Pons (tissue), 1 donor: ENCODE data around the gene PTPRD.
"Not testable (repeated sequence)": the region's sequence is repeated elsewhere in the genome, so short reads cannot be mapped to it uniquely, and the experiment has no call there.

Experiments
- DNase-seq: peaks from one replicate; pipeline ENCODE4 v3.0.0-alpha.2; 2016; ENCODE audit warnings: low spot score

Gene PTPRD

DNA sequence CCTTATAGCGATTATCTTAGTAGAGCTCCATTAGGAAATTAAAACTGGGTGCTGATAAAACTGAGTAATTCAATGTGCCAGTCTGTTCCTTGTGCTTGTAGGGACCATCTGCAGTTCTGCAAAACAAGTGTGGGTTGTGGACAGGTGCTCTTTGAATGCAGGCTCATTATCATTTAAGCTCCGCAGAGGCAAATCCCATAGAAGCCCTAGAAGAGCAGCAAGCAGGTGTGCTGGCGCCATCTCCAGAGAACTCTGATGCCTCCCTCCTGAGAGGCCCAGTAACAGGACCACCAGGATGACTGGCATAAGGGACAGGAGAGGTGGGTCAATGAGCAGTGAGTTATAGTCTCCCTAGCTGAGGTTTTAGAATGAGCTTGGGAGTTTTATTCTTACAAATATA, 1470.8 kb downstream of the PTPRD start:
- DNase-seq = no peak

DNA sequence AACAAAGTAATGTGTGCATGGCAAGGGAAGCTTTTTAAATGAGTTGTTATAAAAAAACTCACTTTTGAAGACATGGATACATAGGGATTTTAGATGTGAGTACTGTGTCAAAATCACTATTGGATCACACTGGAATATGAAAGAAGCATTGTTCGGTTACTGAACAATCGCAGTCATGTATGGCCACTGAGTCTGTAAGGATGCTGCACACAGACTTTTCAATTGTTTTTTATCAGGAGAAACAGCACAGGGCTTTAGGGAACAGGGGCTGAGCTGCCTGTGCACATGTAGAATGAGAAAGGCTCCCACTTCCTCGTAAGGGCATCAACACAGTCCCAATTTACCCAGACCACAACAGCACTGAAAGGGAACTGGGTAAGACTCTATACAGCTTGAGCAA, 1479.3 kb downstream of the PTPRD start:
- peak; percentile 94 for DNase-seq

DNA sequence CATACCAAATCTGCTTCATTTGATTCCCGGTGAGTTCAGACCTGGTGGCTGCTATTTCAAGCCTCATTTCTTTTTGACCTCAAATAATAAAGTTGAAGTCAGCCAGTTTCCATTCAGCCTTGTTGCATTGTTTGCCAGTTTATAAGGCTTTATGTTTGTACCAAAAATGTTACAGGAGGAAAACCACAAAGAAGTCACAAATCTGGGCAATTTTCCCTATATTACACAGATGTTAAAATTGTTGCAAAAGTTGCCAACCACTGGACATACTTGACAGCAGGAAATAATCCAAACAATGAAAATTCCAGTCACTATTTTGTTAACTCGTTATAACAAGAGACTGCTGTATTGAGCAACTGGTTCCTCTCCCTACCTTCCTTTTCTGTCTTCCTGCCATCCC, 1488.2 kb downstream of the PTPRD start:
- no peak for DNase-seq

DNA sequence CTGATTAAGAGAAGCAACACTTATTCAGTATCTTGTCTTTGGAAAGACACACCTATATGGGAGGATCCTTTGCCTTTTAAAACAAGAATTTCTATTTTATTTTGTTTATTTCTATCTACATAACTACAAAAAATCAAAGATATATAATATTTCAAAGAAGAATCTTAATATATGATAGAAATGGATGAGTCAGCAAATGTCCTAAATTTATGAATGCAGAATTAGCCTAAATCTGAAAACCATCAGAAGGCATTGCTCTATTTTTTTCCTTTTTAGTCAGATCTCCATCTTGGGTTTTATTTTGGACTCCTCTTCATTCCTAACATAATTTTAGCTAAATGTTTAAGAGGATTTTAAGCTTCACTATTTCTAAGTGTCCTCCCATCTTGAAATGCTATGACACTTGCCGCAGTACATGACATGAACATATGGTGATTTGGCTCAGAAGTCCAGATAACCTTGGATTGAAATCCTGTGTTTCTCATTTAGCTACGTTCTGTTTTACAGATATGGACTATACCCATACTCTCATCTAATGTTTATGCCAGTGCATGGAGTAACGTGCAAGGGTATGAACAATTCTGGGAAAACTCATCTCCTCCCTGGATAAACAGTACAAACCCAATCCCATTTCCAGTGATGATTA, 1490.4 kb downstream of the PTPRD start:
- no peak for DNase-seq

DNA sequence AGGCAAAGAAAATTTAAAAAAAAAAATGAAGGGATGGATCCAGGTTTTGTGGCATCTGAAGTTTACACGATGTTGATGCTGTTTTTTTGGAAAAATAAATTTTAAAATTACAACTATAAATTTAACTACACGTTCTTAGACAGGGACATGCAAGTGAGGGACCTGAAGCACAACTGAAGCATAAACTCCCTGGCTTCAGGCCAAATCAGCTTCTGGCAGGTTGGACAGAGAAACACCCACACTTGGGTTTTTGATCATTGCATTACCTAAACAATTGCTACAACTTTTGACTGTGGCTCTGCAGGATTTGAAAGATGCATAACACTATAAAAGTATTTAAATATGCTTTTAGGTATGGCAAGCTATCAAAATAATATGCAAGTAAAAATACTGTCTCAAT, 1494.9 kb downstream of the PTPRD start:
- no peak for DNase-seq

DNA sequence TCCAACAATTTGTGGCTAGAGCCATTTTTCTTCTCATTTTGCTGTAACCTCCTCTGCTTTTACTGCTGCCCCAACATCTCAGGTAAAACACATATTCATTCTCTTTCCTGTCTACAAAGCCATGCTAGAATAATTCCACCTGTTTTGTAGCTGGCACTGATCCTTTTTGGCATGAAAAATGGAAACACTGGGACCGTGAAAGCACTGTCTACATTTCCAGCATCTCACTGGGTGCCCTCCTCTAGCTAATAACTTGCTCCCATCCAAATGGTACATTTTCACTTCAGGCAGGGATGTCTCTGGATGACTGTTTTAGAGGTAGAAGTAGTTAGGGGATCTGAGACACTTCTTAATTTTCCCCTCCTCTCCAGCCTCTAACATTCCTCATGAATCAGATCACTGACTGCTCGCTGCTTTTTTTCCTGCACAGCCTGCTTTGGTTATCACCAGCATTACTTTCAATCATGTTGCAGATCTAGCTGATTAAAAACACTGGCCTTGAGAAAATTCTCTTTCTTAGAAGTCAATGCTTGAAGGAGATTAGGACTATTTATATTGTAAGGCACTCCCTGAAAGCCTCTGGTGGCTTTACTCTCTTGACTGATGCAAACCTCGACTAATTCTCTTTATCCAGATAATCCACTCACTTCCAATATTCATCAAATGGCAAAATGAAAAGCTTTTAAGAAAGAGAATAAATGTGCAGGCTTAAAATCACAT, 1500.6 kb downstream of the PTPRD start:
- DNase-seq = no peak

DNA sequence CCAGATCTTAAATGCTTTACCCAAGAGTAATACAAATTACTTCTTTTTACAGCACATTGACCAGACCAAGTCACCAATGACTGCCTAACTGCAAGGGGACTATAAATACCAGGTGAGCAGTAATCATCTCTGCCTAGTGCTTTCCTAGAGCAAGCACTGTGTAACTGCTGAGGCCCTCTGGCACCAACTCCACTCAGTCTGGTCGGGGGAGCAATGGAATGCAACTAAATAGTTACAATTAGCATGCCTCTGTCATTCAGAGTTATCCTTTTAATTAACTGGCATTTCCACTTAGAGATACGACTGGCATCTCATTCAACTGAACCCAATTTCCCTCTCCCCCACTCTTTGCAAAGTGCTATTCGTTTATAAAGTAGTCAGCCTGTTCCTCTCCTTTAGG, 1504.2 kb downstream of the PTPRD start:
- DNase-seq = no peak

DNA sequence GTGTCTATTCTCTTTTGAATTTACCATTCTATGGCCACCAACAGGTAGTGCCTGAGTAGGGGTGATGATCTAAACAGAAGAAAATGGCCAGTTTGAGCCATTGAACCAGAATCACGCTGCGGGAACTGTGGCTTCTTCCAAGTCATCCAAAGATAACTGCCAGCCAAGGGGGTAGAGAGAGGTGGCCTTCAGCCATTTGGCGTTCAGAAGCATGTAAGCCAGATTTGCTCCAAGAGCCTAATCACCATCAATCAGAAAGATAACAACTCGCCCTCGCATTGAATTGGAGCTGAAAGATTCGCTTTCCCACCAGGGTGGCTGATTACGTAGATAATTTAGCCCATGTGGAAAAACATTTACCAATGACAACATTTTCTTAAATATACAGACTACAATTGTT, 1510.5 kb downstream of the PTPRD start:
- DNase-seq = no peak

DNA sequence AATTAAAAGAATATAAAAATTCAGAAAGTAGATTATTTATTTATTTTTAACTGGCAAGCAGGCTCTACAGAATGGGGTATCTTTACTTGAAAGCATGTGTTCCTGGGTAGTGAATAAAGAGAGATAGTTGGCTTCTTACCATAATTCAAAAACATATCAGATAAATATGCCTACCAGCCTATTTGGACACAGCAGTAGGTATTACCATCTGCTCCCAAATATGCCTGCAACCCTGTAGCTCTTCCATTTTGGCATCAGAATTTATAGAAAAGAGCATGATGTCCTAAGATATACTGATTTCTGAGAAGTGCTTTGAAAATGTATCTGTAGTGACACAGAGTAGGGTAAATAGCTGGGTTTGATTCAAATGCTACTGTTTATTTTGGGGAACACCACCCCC, 1512.7 kb downstream of the PTPRD start:
- peak; percentile 19 for DNase-seq

DNA sequence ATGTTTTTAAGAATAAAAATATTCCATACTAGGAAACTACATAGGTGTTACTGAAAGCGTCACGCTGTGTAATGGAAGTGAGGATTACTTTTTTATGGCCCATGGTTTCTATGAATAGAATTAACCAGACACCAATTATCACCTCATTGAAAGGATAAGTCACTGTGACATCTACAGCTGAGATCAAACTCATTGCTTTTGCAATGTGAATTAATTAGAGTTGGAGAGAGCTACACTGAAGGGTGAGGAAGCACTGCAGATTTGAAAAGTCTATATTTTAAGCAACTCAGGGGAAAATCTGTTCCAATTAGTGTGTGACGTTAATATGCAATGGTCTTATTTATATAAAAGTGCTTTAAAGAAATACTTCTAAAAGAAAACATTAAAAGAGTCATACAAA, 1513.2 kb downstream of the PTPRD start:
- DNase-seq = no peak

DNA sequence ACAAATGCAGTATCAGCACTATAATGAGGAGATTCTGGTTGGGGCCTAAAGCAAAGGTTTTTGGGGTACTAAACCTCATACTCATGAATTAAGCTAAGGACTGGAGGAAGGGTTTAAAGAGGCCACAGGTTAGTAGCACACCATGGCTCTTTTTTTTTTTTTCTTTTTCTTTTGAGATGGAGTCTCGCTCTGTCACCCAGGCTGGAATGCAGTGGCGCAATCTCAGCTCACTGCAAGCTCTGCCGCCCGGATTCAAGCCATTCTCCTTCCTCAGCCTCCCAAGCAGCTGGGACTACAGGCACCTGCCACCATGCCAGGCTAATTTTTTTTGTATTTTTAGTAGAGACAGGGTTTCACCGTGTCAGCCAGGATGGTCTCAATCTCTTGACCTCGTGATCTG, 1515.5 kb downstream of the PTPRD start:
- DNase-seq = not testable (repeated sequence)

DNA sequence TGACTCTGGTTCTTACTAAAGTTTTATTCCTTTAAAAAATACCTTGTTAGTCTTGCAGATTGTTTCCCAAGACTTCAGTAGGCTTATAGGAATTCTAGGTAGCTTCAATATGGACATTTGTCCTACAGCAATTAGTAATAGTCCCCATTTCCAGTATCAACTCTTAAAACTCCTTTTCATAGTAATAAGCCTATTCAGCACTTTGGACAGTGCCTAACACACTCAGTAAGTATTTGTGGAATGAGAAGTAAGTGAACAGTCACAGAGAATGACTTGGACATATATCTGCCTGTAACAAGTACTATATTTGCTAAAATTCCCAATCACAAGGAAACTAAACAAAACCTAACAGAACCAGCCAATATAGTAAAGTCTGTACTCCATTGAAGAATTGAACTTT, 1521.4 kb downstream of the PTPRD start:
- DNase-seq = no peak

DNA sequence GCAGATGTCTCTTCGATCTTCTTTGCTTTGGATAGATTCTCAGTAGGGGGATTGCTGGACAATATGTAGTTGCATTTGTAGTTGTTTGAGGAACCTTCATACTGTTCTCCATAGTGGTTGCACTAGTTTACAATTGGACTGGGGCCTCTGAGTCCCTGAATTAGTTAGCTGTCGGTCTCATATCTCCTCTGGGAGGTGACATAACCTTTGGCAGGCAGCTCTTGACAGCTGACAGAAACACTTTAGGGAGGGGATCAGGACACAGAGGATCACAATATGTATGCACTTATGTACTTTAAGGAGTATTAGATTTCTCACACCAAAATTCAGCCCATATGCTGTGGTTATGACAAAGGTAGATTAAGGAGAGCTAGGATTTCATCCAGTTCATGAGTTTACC, 1533.3 kb downstream of the PTPRD start:
- no peak for DNase-seq

DNA sequence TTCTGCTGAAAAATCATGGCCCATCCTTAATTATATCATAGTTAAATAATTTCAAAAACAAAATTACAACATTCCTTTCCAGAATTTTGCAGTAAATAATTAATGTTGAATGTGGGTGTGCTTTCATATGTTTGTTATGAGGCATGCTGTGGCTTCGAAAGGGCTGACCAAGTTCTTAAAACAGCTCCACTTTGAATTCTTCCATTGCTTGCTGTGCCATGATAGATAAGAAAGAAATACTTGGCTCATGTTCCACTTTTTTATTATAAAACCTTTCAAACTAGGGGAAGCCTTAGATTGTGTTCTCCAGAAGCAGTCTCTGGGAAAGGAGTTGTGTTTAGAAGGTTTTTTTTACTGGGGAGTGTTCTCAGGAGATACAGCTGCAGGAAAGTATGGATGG, 1534.5 kb downstream of the PTPRD start:
- DNase-seq = no peak

DNA sequence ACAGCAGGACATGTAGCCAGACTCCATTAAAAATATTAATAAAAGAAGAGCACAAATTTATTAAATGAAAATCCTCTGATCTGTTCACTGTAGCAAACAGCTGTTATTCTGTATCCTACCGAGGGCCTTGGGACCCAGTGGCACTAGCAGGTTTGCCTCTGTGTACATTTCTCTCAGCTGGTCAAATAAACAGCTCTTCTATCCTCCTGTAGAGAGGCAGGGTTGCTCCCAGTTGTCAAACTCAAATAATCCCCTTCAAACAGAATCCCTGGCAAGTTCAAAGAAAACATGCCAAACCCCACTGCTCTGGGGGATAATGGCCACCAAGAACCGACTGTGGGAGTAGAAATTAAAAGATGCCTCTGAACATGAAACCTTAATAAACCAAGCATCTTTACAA, 1551.2 kb downstream of the PTPRD start:
- no peak for DNase-seq

DNA sequence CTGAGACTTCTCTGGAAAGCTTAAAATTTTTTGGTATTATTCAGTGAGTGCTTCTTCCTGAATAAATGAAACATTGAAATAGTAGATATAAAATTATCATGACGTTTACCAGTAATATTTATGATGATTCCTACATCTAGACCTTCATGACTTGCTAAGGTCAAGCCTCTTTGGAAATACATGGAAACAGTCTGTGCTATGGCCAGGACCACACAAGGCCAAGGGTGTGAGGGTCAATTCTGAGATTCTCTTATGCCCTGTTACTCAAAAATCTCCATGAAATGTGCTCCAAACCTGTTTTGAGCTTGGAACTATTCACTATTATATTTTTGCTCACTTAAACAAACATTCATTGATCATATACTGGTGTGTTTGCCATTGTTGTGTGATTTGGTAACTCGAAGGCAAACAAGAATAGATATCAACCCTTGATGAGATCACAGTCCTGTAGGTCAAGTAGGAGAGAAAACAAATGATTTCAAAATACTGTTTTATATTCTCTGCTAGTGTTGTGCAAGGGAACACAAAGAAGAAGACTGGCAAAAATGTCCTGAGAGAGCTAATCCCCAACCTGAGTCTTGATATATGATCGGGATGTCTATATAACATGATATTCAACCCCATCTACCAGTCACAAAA, 1558.3 kb downstream of the PTPRD start:
- no peak for DNase-seq

DNA sequence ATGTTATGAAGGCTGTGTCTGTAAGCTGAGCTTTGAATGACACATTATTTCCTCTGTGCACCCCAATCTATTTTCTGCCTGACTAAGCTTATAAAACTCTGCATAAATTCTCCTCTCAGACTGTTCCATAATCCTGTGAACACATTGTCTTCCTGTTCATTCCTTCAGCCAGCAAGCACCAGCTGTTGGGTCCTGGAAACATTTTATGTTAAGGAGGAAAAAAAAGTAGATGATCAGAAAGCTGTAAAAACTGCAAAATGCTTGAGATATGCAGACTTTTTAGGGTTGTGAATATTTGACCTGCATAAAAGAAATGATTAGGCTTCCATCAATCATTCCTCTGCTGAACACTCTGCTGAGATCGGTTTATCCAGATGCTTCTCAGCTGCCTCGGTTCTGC, 1567.2 kb downstream of the PTPRD start:
- peak; percentile 21 for DNase-seq

DNA sequence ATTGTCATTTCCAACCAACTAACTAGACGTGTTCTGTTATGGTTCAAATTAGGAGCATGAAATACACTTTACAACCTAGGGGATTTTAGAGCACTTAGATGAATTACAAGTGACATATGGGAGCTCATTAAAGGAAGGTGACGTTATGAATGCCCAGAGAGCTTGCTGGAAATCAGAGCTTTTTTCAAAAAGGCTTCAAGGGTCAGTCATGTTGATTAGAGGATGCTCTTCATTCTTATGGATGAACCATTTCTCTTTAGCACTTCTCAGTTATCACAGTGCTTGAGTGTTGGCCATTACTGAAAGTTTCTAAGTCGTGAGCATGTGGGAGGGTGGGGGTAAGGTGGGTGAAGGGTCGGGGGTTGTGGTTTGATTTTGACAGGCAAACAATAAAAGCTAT, 1567.7 kb downstream of the PTPRD start:
- DNase-seq = no peak

DNA sequence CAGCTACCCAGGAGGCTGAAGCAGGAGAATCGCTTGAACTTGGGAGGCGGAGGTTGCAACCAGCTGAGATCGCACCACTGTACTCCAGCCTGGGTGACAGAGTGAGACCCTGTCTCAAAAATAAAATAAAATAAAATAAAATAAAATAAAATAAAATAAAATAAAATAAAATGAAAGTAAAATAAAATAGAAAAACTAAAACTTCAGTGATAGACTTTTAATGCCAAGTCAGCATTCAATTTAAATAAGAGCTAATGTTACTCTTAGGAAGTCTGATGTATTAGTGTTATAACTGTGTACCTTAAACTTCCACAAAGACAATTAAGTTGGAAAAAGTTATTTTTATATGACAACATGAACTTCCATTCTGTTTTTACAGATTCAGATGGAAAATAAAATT, 1569.0 kb downstream of the PTPRD start:
- DNase-seq = not testable (repeated sequence)

DNA sequence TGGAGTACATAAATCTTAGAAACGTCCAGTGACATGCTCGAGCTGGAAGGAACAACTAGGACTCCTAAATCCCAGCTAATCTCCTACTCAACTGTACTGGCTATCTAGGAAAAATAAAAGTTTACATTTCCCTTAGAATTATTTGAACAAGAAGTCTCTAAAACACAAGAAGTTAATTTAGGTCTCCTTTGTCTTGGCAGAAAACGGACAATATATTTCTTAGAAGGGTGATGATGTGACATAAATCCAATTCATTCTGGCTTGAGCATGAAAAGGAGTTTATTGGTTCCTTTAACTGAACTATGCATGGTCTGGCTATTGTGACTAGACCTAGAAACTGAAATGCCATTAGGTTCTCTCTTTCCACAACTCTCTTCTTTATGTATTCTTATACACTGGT, 1571.0 kb downstream of the PTPRD start:
- no peak for DNase-seq

DNA sequence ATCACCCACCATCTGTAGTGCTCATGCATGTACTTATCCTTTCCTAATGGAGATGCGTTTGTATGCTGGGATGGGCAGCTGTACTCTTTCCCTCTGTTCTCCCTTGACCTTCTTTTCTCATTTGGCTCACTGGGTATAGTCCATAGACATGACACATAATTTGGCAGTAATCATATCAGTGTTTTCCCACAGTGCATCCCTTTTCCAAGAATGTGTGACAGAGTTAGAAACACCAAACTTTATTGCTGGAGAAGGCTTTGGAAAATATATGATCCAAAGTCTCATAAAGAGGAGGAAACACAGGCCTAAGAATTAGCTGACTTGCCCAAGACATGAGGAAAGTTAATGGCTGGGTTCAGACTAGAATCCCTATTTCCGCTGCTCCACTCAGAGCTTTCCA, 1579.8 kb downstream of the PTPRD start:
- no peak for DNase-seq

DNA sequence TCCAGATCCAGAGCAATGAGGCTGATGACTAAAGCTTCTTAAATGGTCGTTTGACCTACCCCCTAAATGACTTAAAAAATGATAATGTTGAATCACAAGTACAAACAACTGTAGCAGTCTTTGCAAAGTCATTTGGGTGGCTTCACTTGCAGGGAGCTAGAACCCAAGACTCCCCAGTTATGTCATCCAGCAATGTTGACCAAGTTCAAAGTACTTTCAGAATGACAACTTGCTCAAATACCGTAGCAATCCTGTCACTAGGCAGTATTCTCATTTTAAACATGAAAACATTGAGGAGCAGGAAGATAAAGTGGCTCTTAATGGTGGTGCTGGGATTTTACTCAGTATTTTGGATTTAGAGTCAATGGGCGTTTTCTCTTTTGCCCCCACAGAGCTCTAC, 1596.2 kb downstream of the PTPRD start:
- no peak for DNase-seq

DNA sequence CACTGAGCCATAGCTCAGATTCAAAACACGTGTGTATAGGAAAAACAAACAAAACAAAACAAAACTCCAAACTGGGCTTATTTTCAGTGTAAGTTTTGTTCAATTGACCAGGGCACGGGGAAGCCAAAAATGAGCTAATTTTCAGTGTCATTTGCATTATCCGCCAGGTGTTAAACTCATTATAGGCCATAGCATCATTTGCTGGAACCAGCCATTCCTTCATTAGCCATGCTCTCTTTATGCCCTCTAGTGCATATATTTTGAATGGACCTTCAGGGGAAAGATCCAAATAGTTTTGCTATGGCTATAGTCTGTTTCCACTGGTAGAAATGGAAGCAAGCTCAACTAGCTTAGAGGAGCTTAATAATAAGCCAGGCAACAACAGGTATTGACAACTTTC, 1608.0 kb downstream of the PTPRD start:
- peak; percentile 73 for DNase-seq
